Gastrocnemius medialis (tissue), 4 donors: ENCODE data around the gene PWWP2B. TPM values are rescaled to one million over a fixed set of nuclear protein-coding genes. Genes with fewer than 3 reads are reported as not detected.
A peak's percentile ranks its signal among the peaks of the same experiment; 100 is the strongest.

Experiments used
- ATAC-seq, 2 donors: fragments of 150-250 bp; one replicate each; pipeline ENCODE4 v1.9.1; 2016
- DNase-seq, 2 donors: peaks; one replicate each; pipeline ENCODE4 v3.0.0-alpha.2; 2019
- H3K27ac ChIP-seq, 4 donors: fragments of 200-600 bp; sonication (generic); 1 replicate in 1 of 4; 2 replicates in 3 of 4; pipeline ENCODE4 v1.5.1; 2016 to 2018; ENCODE audit warnings: mild to moderate bottlenecking in 2 of 4, moderate library complexity in 1 of 4
- H3K27me3 ChIP-seq, 3 donors: fragments of 200-600 bp; sonication (generic) in 2 of 3; 1 replicate in 1 of 3; 2 replicates in 2 of 3; pipeline versions ENCODE4 v1.5.1 to v1.6.0; 2016 to 2019; ENCODE audit warnings: mild to moderate bottlenecking in 1 of 3, moderate library complexity in 1 of 3
- H3K36me3 ChIP-seq, 2 donors: fragments of 200-600 bp; sonication (generic) in 1 of 2; one replicate each; pipeline ENCODE4 v1.5.1; 2017 to 2018
- H3K4me1 ChIP-seq, 2 donors: fragments of 200-600 bp; sonication (generic) in 1 of 2; one replicate each; pipeline ENCODE4 v1.5.1; 2016 to 2017; ENCODE audit warnings: mild to moderate bottlenecking in 2 of 2
- H3K4me3 ChIP-seq, 4 donors: fragments of 200-600 bp; sonication (generic) in 3 of 4; 1 replicate in 1 of 4; 2 replicates in 3 of 4; pipeline ENCODE4 v1.5.1; 2016 to 2019; ENCODE audit warnings: mild to moderate bottlenecking in 2 of 4
- H3K9me3 ChIP-seq, 3 donors: fragments of 200-600 bp; sonication (generic) in 2 of 3; 1 replicate in 1 of 3; 2 replicates in 2 of 3; pipeline ENCODE4 v1.5.1; 2016 to 2019
- CTCF ChIP-seq, 5 experiments: fragments of 450-650 bp in 3 of 5; fragments of 200-600 bp in 2 of 5; sonication (generic) in 2 of 5; IDR thresholded peaks in 4 of 5; conservative IDR thresholded peaks in 1 of 5; 1 replicate in 4 of 5; 2 replicates in 1 of 5; pipeline ENCODE4 v1.5.1; 2016 to 2019; ENCODE audit warnings: antibody characterized with exemption in 5 of 5, mild to moderate bottlenecking in 3 of 5, moderate library complexity in 3 of 5
- POLR2A ChIP-seq, 2 donors: fragments of 450-650 bp; IDR thresholded peaks; one replicate each; pipeline ENCODE4 v1.6.1; 2017; ENCODE audit warnings: antibody characterized with exemption in 2 of 2, mild to moderate bottlenecking in 2 of 2, moderate library complexity in 2 of 2
- in situ Hi-C, 4 donors: fragments of 200-750 bp; cut with MboI; loops; one replicate each; pipeline versions ENCODE4 v1.15.0 to v1.8.0; 2017; ENCODE audit warnings: low sequenced_read_pairs in 4 of 4
- intact Hi-C: fragments of 100-400 bp; cut with DNase I; formaldehyde crosslinking; loops from one replicate; pipeline ENCODE4 v1.15.1; 2023; ENCODE audit warnings: low total_unique reads
- total RNA-seq, 4 donors: library from RNA; depleted of rRNA; stranded (reverse); fragments of >200 nt; gene quantifications; one replicate each; pipeline versions ENCODE4 v1.1.0 to v1.2.3, GENCODE V29; 2016

PWWP2B gene
- total RNA-seq, 4 donors from 2014 or later = 22.7 to 30.9 (median 24.4) TPM

GRCh38 chr10:132447446-132448247 lies 50.6 kb downstream of the PWWP2B start:
- no peaks in the 10 kb centered on the region for H3K36me3 ChIP-seq
- H3K9me3 ChIP-seq = no peaks in the 10 kb centered on the region
- ATAC-seq = no peak
- H3K27ac ChIP-seq = peak overlapping the region; percentile 51 to 82 (median 66)
- H3K4me3 ChIP-seq = no peak overlapping the region
- no peak for DNase-seq
- in situ Hi-C loops (no loop called here), intact Hi-C loops (no loop called here)
- peaks cover under 1 to 17% of the 10 kb centered on the region in 2 donors for H3K4me1 ChIP-seq
- TF ChIP-seq POLR2A (IDR thresholded peaks at IDR 0.05) (no peak), CTCF (IDR thresholded peaks at IDR 0.05 in 4 of 5, conservative IDR thresholded peaks at IDR 0.05 in 1 of 5) (no peak)
- no peaks in the 10 kb centered on the region for H3K27me3 ChIP-seq

DNA sequence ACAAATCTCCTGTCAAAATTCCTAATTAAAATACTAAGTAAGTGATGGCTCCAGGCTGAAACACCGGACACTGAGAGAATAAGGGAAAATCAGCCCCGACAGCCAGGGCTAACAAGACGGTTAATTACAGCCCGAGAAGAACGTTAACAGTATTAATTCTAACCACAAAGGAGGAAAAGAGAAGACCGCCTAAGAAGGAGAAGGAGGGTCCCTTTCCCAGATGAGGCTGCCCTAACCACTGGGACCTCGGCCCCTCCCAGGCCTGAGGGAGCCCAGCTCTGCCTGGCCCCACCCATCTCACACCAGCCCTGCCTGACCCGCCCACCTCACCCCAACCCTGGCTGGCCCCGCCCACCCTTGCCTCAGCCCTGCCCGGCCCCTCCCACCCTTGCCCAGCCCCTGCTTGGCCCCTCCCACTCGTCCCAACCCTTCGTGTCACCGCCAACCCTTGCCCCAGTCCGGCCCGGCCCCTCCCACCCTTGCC lies 51.3 kb downstream of the PWWP2B start:
- ATAC-seq (peak; percentile 42 to 57), DNase-seq (peak; percentile 59 to 77)
- Histone ChIP-seq H3K4me3 (peak overlapping the region in 1 of 4 donors; percentile 17), H3K36me3 (no peaks in the 10 kb centered on the region), H3K27ac (peak overlapping the region; percentile 51 to 82 (median 66)), H3K9me3 (no peaks in the 10 kb centered on the region), H3K4me1 (peaks cover 7 to 21% of the 10 kb centered on the region in 2 donors), H3K27me3 (no peaks in the 10 kb centered on the region)
- intact Hi-C loops (no loop called here), in situ Hi-C loops (no loop called here)
- peak in 1 of 2 donors; percentile 29 for TF ChIP-seq POLR2A (IDR thresholded peaks at IDR 0.05)
- no peak for TF ChIP-seq CTCF (IDR thresholded peaks at IDR 0.05 in 4 of 5, conservative IDR thresholded peaks at IDR 0.05 in 1 of 5)

DNA sequence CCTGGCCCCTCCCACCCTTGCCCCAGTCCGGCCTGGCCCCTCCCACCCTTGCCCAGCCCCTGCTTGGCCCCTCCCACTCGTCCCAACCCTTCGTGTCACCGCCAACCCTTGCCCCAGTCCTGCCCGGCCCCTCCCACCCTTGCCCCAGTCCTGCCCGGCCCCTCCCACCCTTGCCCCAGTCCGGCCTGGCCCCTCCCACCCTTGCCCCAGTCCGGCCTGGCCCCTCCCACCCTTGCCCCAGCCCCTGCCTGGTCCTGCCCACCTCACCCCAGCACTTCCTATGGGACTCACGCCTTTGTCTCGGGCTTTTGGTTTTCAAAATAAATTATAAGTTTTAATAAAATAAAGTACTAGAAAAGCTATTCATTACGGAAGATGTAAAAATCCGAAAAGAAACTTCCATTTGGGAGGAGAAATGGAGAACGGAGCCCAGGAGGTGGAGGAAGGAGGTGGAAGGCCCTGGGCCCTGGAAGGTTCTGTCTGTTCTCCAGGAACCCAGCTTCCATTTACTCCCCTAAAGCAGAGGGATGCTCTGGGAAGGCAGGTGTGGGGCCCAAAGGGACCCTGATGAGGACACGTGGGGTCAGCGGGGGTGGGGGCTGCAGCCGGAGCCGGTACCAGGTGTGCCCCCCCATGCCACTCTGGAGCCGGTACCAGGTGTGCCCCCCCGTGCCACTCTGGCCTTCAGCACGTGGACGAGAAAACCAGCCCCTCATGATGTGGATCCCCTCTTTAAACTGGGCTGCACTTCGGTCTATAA lies 52.2 kb downstream of the PWWP2B start:
- peak overlapping the region; percentile 52 to 83 (median 68) for H3K27ac ChIP-seq
- intact Hi-C loops = loop anchor here (1.0 kb wide), 1 partner anchor 53 kb away; no protein-coding TSS in a partner anchor

DNA sequence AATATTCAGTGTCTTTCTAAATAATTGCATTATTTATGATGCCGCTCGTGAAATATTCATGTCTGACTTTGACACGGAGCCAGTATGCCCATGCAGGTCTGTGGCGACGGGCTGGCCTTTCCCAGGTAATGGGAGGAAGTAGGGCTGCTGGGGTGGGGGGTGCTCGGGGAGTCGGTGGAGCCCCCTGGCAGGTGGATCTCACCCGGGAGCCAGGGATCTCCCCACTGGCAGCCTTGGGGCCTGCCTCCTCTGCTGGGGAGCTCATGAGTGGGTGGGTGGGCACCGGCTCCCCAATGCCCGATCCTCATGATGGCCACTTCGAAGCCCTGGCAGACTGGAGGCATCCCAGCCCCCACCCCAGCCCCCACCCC lies 52.8 kb downstream of the PWWP2B start:
- no peaks in the 10 kb centered on the region for H3K9me3 ChIP-seq
- no peak for TF ChIP-seq POLR2A (IDR thresholded peaks at IDR 0.05)
- no peak for TF ChIP-seq CTCF (IDR thresholded peaks at IDR 0.05 in 4 of 5, conservative IDR thresholded peaks at IDR 0.05 in 1 of 5)
- H3K4me3 ChIP-seq = no peak overlapping the region
- no peak for ATAC-seq
- no peak for DNase-seq
- peaks cover 8 to 21% of the 10 kb centered on the region in 2 donors for H3K4me1 ChIP-seq
- peak overlapping the region in 1 of 4 donors; percentile 83 for H3K27ac ChIP-seq
- intact Hi-C loops = loop anchor here (1.0 kb wide), 1 partner anchor 53 kb away; no protein-coding TSS in a partner anchor
- no peaks in the 10 kb centered on the region for H3K27me3 ChIP-seq
- in situ Hi-C loops = loop anchor here (5.0 to 25.0 kb wide), 5 partner anchors 62 to 237 kb away; no protein-coding TSS in a partner anchor
- no peaks in the 10 kb centered on the region for H3K36me3 ChIP-seq

More for the DNA sequence above, 52.2 kb downstream of the PWWP2B start:
- ATAC-seq (peak; percentile 34 to 38), DNase-seq (peak; percentile 59 to 85)
- Histone ChIP-seq H3K4me3 (no peak overlapping the region), H3K36me3 (no peaks in the 10 kb centered on the region), H3K9me3 (no peaks in the 10 kb centered on the region), H3K27me3 (no peaks in the 10 kb centered on the region), H3K4me1 (peaks cover 8 to 21% of the 10 kb centered on the region in 2 donors)
- in situ Hi-C loops = no loop called here
- no peak for TF ChIP-seq POLR2A (IDR thresholded peaks at IDR 0.05)
- TF ChIP-seq CTCF (IDR thresholded peaks at IDR 0.05 in 4 of 5, conservative IDR thresholded peaks at IDR 0.05 in 1 of 5) = no peak
